Left lung (tissue), 10 donors: ENCODE measurements around the gene UBASH3B. TPM values are rescaled to one million over a fixed set of nuclear protein-coding genes. Genes with fewer than 3 reads are reported as not detected.

Experiments
- ATAC-seq: fragments of 200-7000 bp; cut with Tn5 transposase; one replicate; pipeline ENCODE4 v1.9.1; 2020; ENCODE audit warnings: moderate library complexity
- DNase-seq, 4 donors: peaks; one replicate each; pipeline ENCODE4 v3.0.0-alpha.2; 2013 to 2020
- H3K27ac ChIP-seq, 2 donors: fragments of 200-600 bp; sonication (generic) in 1 of 2; one replicate each; pipeline versions ENCODE4 v1.5.0 to v1.8.0; 2020 to 2021
- H3K27me3 ChIP-seq, 2 donors: fragments of 200-600 bp; sonication (generic) in 1 of 2; one replicate each; pipeline versions ENCODE4 v1.5.0 to v1.8.0; 2020 to 2021
- H3K36me3 ChIP-seq, 2 donors: fragments of 200-600 bp; sonication (generic) in 1 of 2; one replicate each; pipeline versions ENCODE4 v1.5.0 to v1.8.0; 2020 to 2021
- H3K4me1 ChIP-seq, 2 donors: fragments of 200-600 bp; one replicate each; pipeline ENCODE4 v1.8.0; 2021
- H3K4me3 ChIP-seq, 2 donors: fragments of 200-600 bp; sonication (generic) in 1 of 2; one replicate each; pipeline versions ENCODE4 v1.5.0 to v1.8.0; 2020 to 2021; ENCODE audit warnings: mild to moderate bottlenecking in 1 of 2
- H3K9me3 ChIP-seq, 2 donors: fragments of 200-600 bp; sonication (generic) in 1 of 2; one replicate each; pipeline versions ENCODE4 v1.5.0 to v1.8.0; 2020 to 2021
- intact Hi-C, 2 donors: fragments of 100-400 bp; cut with DNase I; formaldehyde crosslinking; loops; one replicate each; pipeline versions ENCODE4 v1.11.2 to v1.14.2; 2022
- polyA plus RNA-seq, 6 donors: library from polyadenylated mRNA; unstranded; fragments of 120-200 nt; gene quantifications; one replicate each; pipeline ENCODE4 v1.2.1, GENCODE V29; 2013; ENCODE audit not compliant: insufficient read length in 6 of 6
- total RNA-seq, 2 donors: library from RNA; stranded (reverse); fragmentation: NEBNext Ultra II Directional; extraction: Animal tissue kit (Norgen Biotek cat#: 25700); gene quantifications; one replicate each; pipeline ENCODE4 v1.2.1, GENCODE V29; 2021
- TF ChIP-seq, protein P1 (sequence below), 2 donors: fragments of 200-600 bp; sonication (generic) in 1 of 2; IDR thresholded peaks; one replicate each; pipeline versions ENCODE4 v1.5.0 to v1.8.0; 2021; ENCODE audit warnings: antibody characterized with exemption in 2 of 2
- donor health status: DM: no; HTN: yes; CAD: no.
- donor health status: DM: no; HTN: no; CAD: no.

UBASH3B gene
- total and polyA plus RNA-seq, 8 donors, result 4.0 to 38.6 (median 5.7) TPM

DNA sequence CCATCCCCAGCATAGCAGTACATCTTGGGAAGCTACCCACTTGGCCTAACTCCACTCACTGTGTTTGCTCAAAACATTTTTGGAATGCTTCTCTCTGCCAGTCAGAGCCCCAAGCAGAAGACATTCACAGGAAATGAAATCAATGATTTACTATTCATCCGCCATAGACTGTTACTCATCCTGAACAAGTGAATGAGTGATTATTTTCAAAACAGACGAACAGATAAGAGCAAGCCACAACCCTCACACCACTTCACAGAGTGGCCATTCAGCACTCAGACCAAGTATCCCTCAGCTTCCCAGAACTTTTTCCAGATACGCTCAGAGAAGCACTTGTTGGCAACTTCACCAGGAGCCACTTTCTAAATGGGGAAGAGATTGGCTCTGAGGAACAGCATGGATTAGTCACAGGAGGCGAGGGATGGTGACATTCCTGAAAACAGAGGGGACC lies 13.0 kb upstream of the UBASH3B start:
- peak; percentile 73 for ATAC-seq
- TF ChIP-seq, protein P1, sequence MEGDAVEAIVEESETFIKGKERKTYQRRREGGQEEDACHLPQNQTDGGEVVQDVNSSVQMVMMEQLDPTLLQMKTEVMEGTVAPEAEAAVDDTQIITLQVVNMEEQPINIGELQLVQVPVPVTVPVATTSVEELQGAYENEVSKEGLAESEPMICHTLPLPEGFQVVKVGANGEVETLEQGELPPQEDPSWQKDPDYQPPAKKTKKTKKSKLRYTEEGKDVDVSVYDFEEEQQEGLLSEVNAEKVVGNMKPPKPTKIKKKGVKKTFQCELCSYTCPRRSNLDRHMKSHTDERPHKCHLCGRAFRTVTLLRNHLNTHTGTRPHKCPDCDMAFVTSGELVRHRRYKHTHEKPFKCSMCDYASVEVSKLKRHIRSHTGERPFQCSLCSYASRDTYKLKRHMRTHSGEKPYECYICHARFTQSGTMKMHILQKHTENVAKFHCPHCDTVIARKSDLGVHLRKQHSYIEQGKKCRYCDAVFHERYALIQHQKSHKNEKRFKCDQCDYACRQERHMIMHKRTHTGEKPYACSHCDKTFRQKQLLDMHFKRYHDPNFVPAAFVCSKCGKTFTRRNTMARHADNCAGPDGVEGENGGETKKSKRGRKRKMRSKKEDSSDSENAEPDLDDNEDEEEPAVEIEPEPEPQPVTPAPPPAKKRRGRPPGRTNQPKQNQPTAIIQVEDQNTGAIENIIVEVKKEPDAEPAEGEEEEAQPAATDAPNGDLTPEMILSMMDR (IDR thresholded peaks at IDR 0.05), result no peak
- DNase-seq, result no peak

DNA sequence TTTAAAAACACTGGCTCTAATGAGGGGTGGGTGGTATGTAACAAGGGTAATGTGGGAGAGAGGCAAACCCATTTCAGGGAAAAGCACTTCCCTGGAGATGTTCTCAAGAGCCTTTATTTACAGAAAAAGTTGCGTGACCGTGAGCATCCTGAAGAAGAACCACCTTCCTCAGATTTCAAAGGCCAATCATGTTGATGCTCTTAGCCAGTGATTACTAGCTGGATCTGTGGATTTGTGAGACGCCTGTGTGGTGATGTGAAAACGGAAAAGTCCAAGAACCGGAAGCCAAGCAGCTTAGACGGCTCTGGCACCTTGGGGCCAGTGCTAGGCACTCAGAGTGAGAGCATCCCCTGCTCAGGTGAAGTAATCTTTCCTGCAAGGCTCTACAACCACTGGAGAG lies 12.6 kb upstream of the UBASH3B start:
- no peak for ATAC-seq

More for the DNA sequence above, 13.0 kb upstream of the UBASH3B start:
- Histone ChIP-seq H3K27me3 (no peaks in the 10 kb centered on the region), H3K36me3 (no peaks in the 10 kb centered on the region), H3K9me3 (no peaks in the 10 kb centered on the region), H3K4me1 (peaks cover 0 to 10% of the 10 kb centered on the region in 2 donors), H3K4me3 (no peak overlapping the region), H3K27ac (no peak overlapping the region)
- intact Hi-C loops, result no loop called here

DNA sequence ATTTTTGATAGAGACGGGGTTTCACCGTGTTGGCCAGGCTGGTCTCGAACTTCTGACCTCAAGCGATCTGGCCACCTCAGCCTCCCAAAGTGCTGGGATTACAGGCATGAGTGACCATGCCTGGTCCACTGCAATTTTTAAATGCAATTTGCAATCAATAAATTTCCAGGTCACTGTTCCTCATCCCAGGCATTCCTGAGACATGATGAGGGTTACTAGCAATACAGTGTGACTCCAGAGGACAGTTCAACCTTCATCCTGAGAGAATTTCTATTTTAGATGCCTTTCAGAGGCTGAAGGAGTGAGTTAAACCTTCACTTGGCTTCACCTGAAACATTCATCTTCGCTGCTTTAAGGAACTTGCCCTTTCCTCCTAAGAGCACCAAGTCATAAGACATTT lies 9.7 kb upstream of the UBASH3B start:
- H3K27me3 ChIP-seq, result no peaks in the 10 kb centered on the region
- H3K36me3 ChIP-seq, result no peaks in the 10 kb centered on the region
- no peaks in the 10 kb centered on the region for H3K9me3 ChIP-seq
- peaks cover 0 to 27% of the 10 kb centered on the region in 2 donors for H3K4me1 ChIP-seq
- H3K4me3 ChIP-seq, result no peak overlapping the region
- TF ChIP-seq, protein P1 (IDR thresholded peaks at IDR 0.05), result no peak
- DNase-seq, result no peak
- intact Hi-C loops, result no loop called here
- H3K27ac ChIP-seq, result no peak overlapping the region
- no peak for ATAC-seq

More for the DNA sequence above, 12.6 kb upstream of the UBASH3B start:
- no peak for DNase-seq
- Histone ChIP-seq H3K27ac (no peak overlapping the region), H3K4me3 (no peak overlapping the region), H3K9me3 (no peaks in the 10 kb centered on the region), H3K27me3 (no peaks in the 10 kb centered on the region), H3K36me3 (no peaks in the 10 kb centered on the region), H3K4me1 (peaks cover 0 to 14% of the 10 kb centered on the region in 2 donors)
- intact Hi-C loops, result no loop called here
- TF ChIP-seq, protein P1 (IDR thresholded peaks at IDR 0.05), result no peak

DNA sequence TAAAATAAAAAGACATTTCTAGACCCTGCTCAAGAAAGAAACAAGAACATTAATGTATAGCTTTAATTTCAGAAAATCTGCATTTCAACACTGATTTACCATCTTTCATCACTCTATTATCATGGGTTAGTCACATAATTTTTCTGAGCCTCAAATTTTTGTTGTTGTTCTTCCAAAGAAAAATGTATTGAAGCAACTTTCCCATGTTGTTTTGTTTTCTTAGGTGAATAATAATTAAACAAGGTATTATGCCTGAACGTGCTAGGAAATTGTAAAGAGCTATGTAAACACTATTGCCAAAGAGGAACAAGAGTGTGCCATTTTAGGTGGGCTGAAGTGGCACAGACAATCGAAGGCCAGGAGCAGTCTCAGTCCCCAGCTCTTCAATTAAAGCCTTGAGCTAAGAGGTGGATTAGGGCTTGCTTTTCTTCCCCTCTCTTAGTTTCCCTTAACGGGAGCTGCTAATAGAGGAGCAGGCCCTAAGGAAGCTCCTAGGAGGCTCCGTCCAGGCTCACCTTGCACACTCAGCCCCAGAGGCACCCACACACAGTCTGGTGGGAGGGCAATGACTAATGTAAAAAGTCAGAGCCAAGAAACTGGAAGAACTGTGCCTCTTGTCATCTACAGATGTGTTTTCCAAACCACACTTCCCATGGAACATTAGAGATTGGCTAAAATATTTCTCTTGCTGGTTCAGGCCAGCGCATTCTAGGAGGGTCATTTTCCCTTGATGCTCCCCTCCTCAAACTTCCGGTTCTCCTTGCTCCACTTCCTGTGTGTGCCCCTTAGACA lies 8.8 kb upstream of the UBASH3B start:
- ATAC-seq (peak; percentile 45), DNase-seq (no peak)
- Histone ChIP-seq H3K27me3 (no peaks in the 10 kb centered on the region), H3K9me3 (no peaks in the 10 kb centered on the region), H3K4me3 (no peak overlapping the region), H3K27ac (peak overlapping the region in 1 of 2 donors; percentile 20), H3K36me3 (no peaks in the 10 kb centered on the region), H3K4me1 (peaks cover 0 to 27% of the 10 kb centered on the region in 2 donors)
- intact Hi-C loops, result no loop called here
- TF ChIP-seq, protein P1 (IDR thresholded peaks at IDR 0.05), result no peak

DNA sequence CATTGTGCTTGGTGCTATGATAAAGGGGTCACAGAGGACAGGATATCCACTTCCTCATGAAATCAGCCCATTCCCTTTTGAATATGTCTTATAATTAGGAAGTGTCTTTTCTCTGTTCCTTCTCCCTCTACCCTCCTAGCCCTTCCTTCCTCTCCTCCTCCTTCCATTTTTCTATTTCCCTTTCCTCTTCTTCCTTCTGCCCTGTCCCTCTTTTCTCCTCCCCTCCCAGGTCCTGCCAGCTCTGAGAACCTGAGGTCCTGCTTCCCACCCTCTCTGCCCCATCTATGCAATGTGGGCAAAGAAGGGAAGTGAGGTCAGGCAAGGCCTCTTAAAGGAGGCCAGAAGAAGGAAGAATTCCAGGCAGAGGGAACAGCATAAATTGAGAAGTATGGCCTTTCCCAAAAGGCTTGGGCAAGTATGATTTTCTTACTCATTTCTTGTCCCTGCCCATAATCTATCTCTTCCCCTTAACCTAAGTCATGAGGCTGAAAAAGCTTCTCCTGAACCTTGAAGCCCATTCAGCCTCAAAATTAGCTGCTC lies 7.7 kb upstream of the UBASH3B start:
- intact Hi-C loops, result no loop called here
- no peaks in the 10 kb centered on the region for H3K27me3 ChIP-seq
- H3K9me3 ChIP-seq, result no peaks in the 10 kb centered on the region
- H3K4me1 ChIP-seq, result peaks cover 0 to 27% of the 10 kb centered on the region in 2 donors
- ATAC-seq, result no peak
- H3K36me3 ChIP-seq, result no peaks in the 10 kb centered on the region
- no peak for DNase-seq
- peak overlapping the region in 1 of 2 donors; percentile 20 for H3K27ac ChIP-seq
- TF ChIP-seq, protein P1 (IDR thresholded peaks at IDR 0.05), result no peak
- H3K4me3 ChIP-seq, result no peak overlapping the region
